ENCODE results near the gene SUPT6H. TPM values are rescaled to one million over a fixed set of nuclear protein-coding genes. Genes with fewer than 3 reads are reported as not detected.
A peak's percentile ranks its signal among the peaks of the same experiment; 100 is the strongest.

Gene SUPT6H
- total and polyA plus RNA-seq, 2 of the 4 experiments (the other 2 are of a cell fraction) = 41.4 to 44.8 TPM

- TF ChIP-seq NFE2L2 (IDR thresholded peaks at IDR 0.05; ENCODE audit: low read depth, low read length) (no peak), RAD21 (IDR thresholded peaks at IDR 0.05; ENCODE audit: low read length) (no peak)
These were observed 76.0 kb downstream of the SUPT6H start (continued) for GRCh38 chr17:28737770-28738679.

- Histone ChIP-seq H2AK9ac (replicated peaks; ENCODE audit: low read depth, low read length, poor library complexity) (no peak overlapping the region), H4K5ac (ENCODE audit: low read depth, low read length) (no peak overlapping the region)
- POLR2A ChIA-PET (ENCODE audit: unreplicated experiment) = no interaction called here
- TF ChIP-seq ELK1 (IDR thresholded peaks at IDR 0.05; ENCODE audit: borderline replicate concordance, low read depth, low read length) (no peak), POLR2A (IDR thresholded peaks at IDR 0.05; ENCODE audit: low read depth, low read length) (no peak), MAFK (IDR thresholded peaks at IDR 0.05; ENCODE audit: low read depth, low read length) (no peak), USF2 (IDR thresholded peaks at IDR 0.05; ENCODE audit: low read depth, low read length) (no peak), RAD21 (IDR thresholded peaks at IDR 0.05; ENCODE audit: low read length) (no peak), CEBPB (IDR thresholded peaks at IDR 0.05; ENCODE audit: low read depth, low read length) (no peak), FOS (IDR thresholded peaks at IDR 0.05; ENCODE audit: low read depth, low read length) (no peak), CTCF (conservative IDR thresholded peaks at IDR 0.05; ENCODE audit: low read depth, low read length) (no peak), RFX5 (IDR thresholded peaks at IDR 0.05; ENCODE audit: low read depth, low read length) (no peak), NFE2L2 (IDR thresholded peaks at IDR 0.05; ENCODE audit: low read depth, low read length) (no peak)
These were observed 76.8 kb downstream of the SUPT6H start for GRCh38 chr17:28738680-28739384.

More at GRCh38 chr17:28738680-28739384, 76.8 kb downstream of the SUPT6H start:
- in situ Hi-C loops (cut with MboI; ENCODE audit: low sequenced_read_pairs) (loop anchor here (10.0 kb wide), 1 partner anchor 366 kb away; no protein-coding TSS in a partner anchor), dilution Hi-C loops (cut with HindIII; ENCODE audit: low sequenced_read_pairs, unreplicated experiment) (no loop called here), intact Hi-C loops (cut with micrococcal nuclease) (no loop called here)
- no peak for DNase-seq
- 91 to 100% methylated on average over 1 to 4 of the region's 10 CpGs for WGBS, 2 experiments (ENCODE audit: extremely low coverage in 2 of 2, insufficient read length in 1 of 2)
- no peaks in the 10 kb centered on the region for H3K9me3 ChIP-seq (ENCODE audit: control insufficient read depth, insufficient read depth, low read length)
- peaks cover 5% of the 10 kb centered on the region; the same call in 1 of the 2 replicates for H3K4me1 ChIP-seq (ENCODE audit: control insufficient read depth, insufficient read depth, low read length)
- no peak overlapping the region for H2AK5ac ChIP-seq (ENCODE audit: low read depth, low read length)
- no peak overlapping the region for H3K18ac ChIP-seq (ENCODE audit: low read depth, low read length)
- H4K91ac ChIP-seq (ENCODE audit: insufficient read depth, low read depth, low read length) = no peak overlapping the region
- H3K9me1 ChIP-seq (ENCODE audit: insufficient read depth, low read length) = 0 out of 2 replicates have a peak, but pooled peaks cover 9% of the 10 kb centered on the region
- no peak overlapping the region for H2BK120ac ChIP-seq (ENCODE audit: low read depth, low read length)
- ATAC-seq (ENCODE audit: low read depth) = no peak
- no peak overlapping the region for H3K9ac ChIP-seq (ENCODE audit: low read depth, low read length)
- CTCF ChIA-PET = no interaction called here
- no peaks in the 10 kb centered on the region for H3K27me3 ChIP-seq (ENCODE audit: control insufficient read depth, insufficient read depth, low read length)
- H3K36me3 ChIP-seq (ENCODE audit: control insufficient read depth, insufficient read depth, low read length) = no peaks in the 10 kb centered on the region
- no peak overlapping the region for H3K4me2 ChIP-seq (ENCODE audit: low read depth, low read length)
- H3K4me3 ChIP-seq (ENCODE audit: insufficient read depth, low read depth, low read length) = no peak overlapping the region
- H4K20me1 ChIP-seq (ENCODE audit: insufficient read depth, low read length) = peaks cover 3% of the 10 kb centered on the region
- peaks cover 0 to 12% of the 10 kb centered on the region in 2 experiments; a peak in 1 of 4 replicates for H3K79me1 ChIP-seq (ENCODE audit: low read depth in 1 of 2, low read length in 2 of 2)
- H3K14ac ChIP-seq (replicated peaks; ENCODE audit: low read depth, low read length) = no peak overlapping the region
- H4K8ac ChIP-seq (ENCODE audit: low read depth in 2 of 2, low read length in 2 of 2) = no peak overlapping the region
- H2AFZ ChIP-seq (replicated peaks; ENCODE audit: low read length, poor library complexity) = peak overlapping the region; percentile 3
- H2BK15ac ChIP-seq (ENCODE audit: low read depth, low read length) = no peak overlapping the region
- H3K56ac ChIP-seq (ENCODE audit: extremely low read depth, insufficient read depth, low read length) = no peak overlapping the region
- no peak overlapping the region for H2BK20ac ChIP-seq (ENCODE audit: low read depth, low read length)
- H3K4ac ChIP-seq (ENCODE audit: low read depth, low read length) = no peak overlapping the region
- no TSS peak for BruUV-seq (replicated peaks)
- H3K27ac ChIP-seq (ENCODE audit: insufficient read depth, low read length) = no peak overlapping the region
- no peak overlapping the region for H3K23ac ChIP-seq (ENCODE audit: low read depth, low read length)
- no peak overlapping the region for H2BK5ac ChIP-seq (ENCODE audit: low read depth, low read length, poor library complexity, severe bottlenecking)

All from IMR-90 (cell line).